HepG2 (cell line): ENCODE data around the gene NANOS1. TPM values are rescaled to one million over a fixed set of nuclear protein-coding genes. Genes with fewer than 3 reads are reported as not detected.

ENCODE experiments used
- ATF1 ChIP-seq: IDR thresholded peaks from 2 replicates; pipeline ENCODE4 v1.6.1; 2016; ENCODE audit warnings: mild to moderate bottlenecking, control low read depth
- GFI1 ChIP-seq: sonication (generic); formaldehyde crosslinking; IDR thresholded peaks from 2 replicates; pipeline ENCODE4 v1.5.0; 2020; ENCODE audit warnings: missing genetic modification reagents, mild to moderate bottlenecking, borderline replicate concordance
- GTF3A ChIP-seq: sonication (generic); formaldehyde crosslinking; conservative IDR thresholded peaks from 2 replicates; pipeline ENCODE4 v1.4.0; 2020; ENCODE audit warnings: mild to moderate bottlenecking, missing genetic modification reagents
- LCORL ChIP-seq, 2 experiments: fragments of 450-650 bp in 1 of 2; sonication (generic) in 1 of 2; formaldehyde crosslinking in 1 of 2; IDR thresholded peaks; 2 replicates each; pipeline versions ENCODE4 v1.5.0 to v1.6.1; 2017 to 2020; ENCODE audit warnings: antibody characterized with exemption in 1 of 2, missing genetic modification reagents in 1 of 2
- MIER2 ChIP-seq: IDR thresholded peaks from 2 replicates; pipeline ENCODE4 v1.6.1; 2016; ENCODE audit warnings: missing biosample characterization, missing genetic modification reagents
- MTF1 ChIP-seq: sonication (generic); formaldehyde crosslinking; IDR thresholded peaks from 2 replicates; pipeline ENCODE4 v1.5.0; 2020; ENCODE audit warnings: missing genetic modification reagents
- SIN3A ChIP-seq: IDR thresholded peaks from 2 replicates; pipeline ENCODE4 v1.6.1; 2011; ENCODE audit warnings: low read depth, mild to moderate bottlenecking, control low read depth, low read length, borderline replicate concordance
- SOX13 ChIP-seq, 3 experiments: fragments of 450-650 bp in 1 of 3; sonication (generic) in 1 of 3; formaldehyde crosslinking in 1 of 3; IDR thresholded peaks in 2 of 3; conservative IDR thresholded peaks in 1 of 3; 2 replicates each; pipeline versions ENCODE4 v1.5.0 to v1.6.1; 2016 to 2020; ENCODE audit warnings: antibody characterized with exemption in 1 of 3, mild to moderate bottlenecking in 1 of 3, missing compliant biosample characterization in 1 of 3, missing genetic modification reagents in 1 of 3, moderate library complexity in 1 of 3
- SP1 ChIP-seq, 2 experiments: fragments of 450-650 bp in 1 of 2; sonication (generic) in 1 of 2; formaldehyde crosslinking in 1 of 2; IDR thresholded peaks; 2 replicates each; pipeline versions ENCODE4 v1.4.0 to v1.6.1; 2016 to 2020; ENCODE audit warnings: missing genetic modification reagents in 1 of 2
- SPEN ChIP-seq: sonication (generic); formaldehyde crosslinking; IDR thresholded peaks from 2 replicates; pipeline ENCODE4 v1.5.1; 2020; ENCODE audit warnings: low read depth, mild to moderate bottlenecking, missing genetic modification reagents
- SRF ChIP-seq: IDR thresholded peaks from 2 replicates; pipeline ENCODE4 v1.6.1; 2011; ENCODE audit warnings: mild to moderate bottlenecking, low read depth, low read length, moderate library complexity
- TAF1 ChIP-seq: sonication (generic); formaldehyde crosslinking; IDR thresholded peaks from 2 replicates; pipeline ENCODE4 v1.4.0; 2020; ENCODE audit warnings: missing genetic modification reagents
- TBX3 ChIP-seq: fragments of 450-650 bp; IDR thresholded peaks from 2 replicates; pipeline ENCODE4 v1.6.1; 2017; ENCODE audit warnings: antibody characterized with exemption, mild to moderate bottlenecking, inconsistent platforms, borderline replicate concordance
- ZFP37 ChIP-seq: sonication (generic); formaldehyde crosslinking; IDR thresholded peaks from 2 replicates; pipeline ENCODE4 v1.4.0; 2020; ENCODE audit warnings: missing genetic modification reagents, borderline replicate concordance
- ZNF253 ChIP-seq: sonication (generic); formaldehyde crosslinking; IDR thresholded peaks from 2 replicates; pipeline ENCODE4 v1.8.0; 2022; ENCODE audit warnings: mild to moderate bottlenecking, missing genetic modification reagents, borderline replicate concordance
- ZNF337 ChIP-seq: sonication (generic); formaldehyde crosslinking; IDR thresholded peaks from 2 replicates; pipeline ENCODE4 v1.5.1; 2020; ENCODE audit warnings: missing genetic modification reagents, low read depth, mild to moderate bottlenecking, borderline replicate concordance
- ZNF354B ChIP-seq: sonication (generic); formaldehyde crosslinking; IDR thresholded peaks from 2 replicates; pipeline ENCODE4 v1.8.0; 2022; ENCODE audit warnings: mild to moderate bottlenecking, missing genetic modification reagents
- ZNF530 ChIP-seq: sonication (generic); formaldehyde crosslinking; IDR thresholded peaks from 2 replicates; pipeline ENCODE4 v1.5.0; 2020; ENCODE audit warnings: low read depth, mild to moderate bottlenecking, missing genetic modification reagents
- ZNF549 ChIP-seq: sonication (generic); formaldehyde crosslinking; IDR thresholded peaks from 2 replicates; pipeline ENCODE4 v1.5.0; 2020; ENCODE audit warnings: missing genetic modification reagents
- ZNF615 ChIP-seq: sonication (generic); formaldehyde crosslinking; IDR thresholded peaks from 2 replicates; pipeline ENCODE4 v1.5.0; 2020; ENCODE audit warnings: mild to moderate bottlenecking, missing genetic modification reagents, borderline replicate concordance
- ZNF761 ChIP-seq: sonication (generic); formaldehyde crosslinking; conservative IDR thresholded peaks from 2 replicates; pipeline ENCODE4 v1.4.0; 2020; ENCODE audit warnings: mild to moderate bottlenecking, missing genetic modification reagents
- ZNF777 ChIP-seq: sonication (generic); formaldehyde crosslinking; IDR thresholded peaks from 2 replicates; pipeline ENCODE4 v1.4.0; 2020; ENCODE audit warnings: missing genetic modification reagents
- ZNF780A ChIP-seq: sonication (generic); formaldehyde crosslinking; IDR thresholded peaks from 2 replicates; pipeline ENCODE4 v1.8.0; 2022; ENCODE audit warnings: mild to moderate bottlenecking, missing genetic modification reagents, moderate library complexity
- polyA plus RNA-seq, 8 experiments: library from polyadenylated mRNA; depleted of rRNA in 3 of 8; stranded (reverse) in 7 of 8; unstranded in 1 of 8; fragments of >200 nt; fragmentation: Illumina TruSeq in 4 of 8; extraction: Trizol in 4 of 8; gene quantifications; 2 replicates each; pipeline versions ENCODE4 v1.2.1 to v1.2.3, GENCODE V29; 2011 to 2016; ENCODE audit warnings: low read depth in 4 of 8, missing spikeins in 1 of 8, mixed read lengths in 1 of 8; ENCODE audit not compliant: insufficient read depth in 1 of 8
- total RNA-seq, 5 experiments: library from RNA; depleted of rRNA; stranded (reverse); fragments of >200 nt; fragmentation: Illumina TruSeq; extraction: Trizol; gene quantifications; 2 replicates each; pipeline ENCODE4 v1.2.3, GENCODE V29; 2016; ENCODE audit warnings: low read depth in 1 of 5
- TF ChIP-seq, protein P1 (sequence below): sonication (generic); formaldehyde crosslinking; IDR thresholded peaks from 2 replicates; pipeline ENCODE4 v1.5.0; 2020; ENCODE audit warnings: mild to moderate bottlenecking, missing genetic modification reagents, borderline replicate concordance
- TF ChIP-seq, protein P2 (sequence below): sonication (generic); formaldehyde crosslinking; IDR thresholded peaks from 2 replicates; pipeline ENCODE4 v1.4.0; 2020; ENCODE audit warnings: mild to moderate bottlenecking, missing genetic modification reagents

NANOS1 gene
- total and polyA plus RNA-seq, 2 of the 13 experiments (the other 11 are each of a cell fraction or from before 2014, with no cell fraction given) = 1.7 to 2.2 TPM

GRCh38 chr10:119080521-119081259 is 51.2 kb downstream of the NANOS1 start, which contains the start of gene EIF3A (continued):
- TF ChIP-seq GFI1 (peak; percentile 58; the same call in 1 of the 2 replicates), TAF1 (CRISPR knock-in tag) (peak; percentile 99), ZNF530 (CRISPR knock-in tag) (no peak), SOX13 (IDR thresholded peaks at IDR 0.05) (peak; percentile 28; the same call in 1 of the 2 replicates), SOX13 (CRISPR knock-in tag; conservative IDR thresholded peaks at IDR 0.05 in 1 of 2, IDR thresholded peaks at IDR 0.05 in 1 of 2) (peak in 1 of 2 experiments; percentile 44; a peak in 1 of 4 replicates), ZNF780A (no peak), MTF1 (CRISPR knock-in tag) (no peak; the same call in 1 of the 2 replicates), LCORL (IDR thresholded peaks at IDR 0.05) (no peak), LCORL (CRISPR knock-in tag; IDR thresholded peaks at IDR 0.05) (peak; percentile 16; the same call in 1 of the 2 replicates), SIN3A (peak; percentile 86; the same call in 1 of the 2 replicates), SPEN (CRISPR knock-in tag) (peak; percentile 84), ZNF761 (no peak), MIER2 (CRISPR knock-in tag) (no peak), ZNF615 (no peak), ZFP37 (peak; percentile 25; the same call in 1 of the 2 replicates), ZNF777 (peak; percentile 90), TBX3 (no peak), ZNF549 (CRISPR knock-in tag) (no peak), GTF3A (no peak), ZNF337 (CRISPR knock-in tag) (0 out of 2 replicates have a peak, but pooled peaks have one; percentile 52), ATF1 (CRISPR knock-in tag) (peak; percentile 67; the same call in 1 of the 2 replicates), SRF (no peak), SP1 (IDR thresholded peaks at IDR 0.05) (no peak), SP1 (CRISPR knock-in tag; IDR thresholded peaks at IDR 0.05) (peak; percentile 80), ZNF354B (CRISPR knock-in tag) (0 out of 2 replicates have a peak, but pooled peaks have one; percentile 8), ZNF253 (CRISPR knock-in tag) (no peak)
- TF ChIP-seq, protein P1, sequence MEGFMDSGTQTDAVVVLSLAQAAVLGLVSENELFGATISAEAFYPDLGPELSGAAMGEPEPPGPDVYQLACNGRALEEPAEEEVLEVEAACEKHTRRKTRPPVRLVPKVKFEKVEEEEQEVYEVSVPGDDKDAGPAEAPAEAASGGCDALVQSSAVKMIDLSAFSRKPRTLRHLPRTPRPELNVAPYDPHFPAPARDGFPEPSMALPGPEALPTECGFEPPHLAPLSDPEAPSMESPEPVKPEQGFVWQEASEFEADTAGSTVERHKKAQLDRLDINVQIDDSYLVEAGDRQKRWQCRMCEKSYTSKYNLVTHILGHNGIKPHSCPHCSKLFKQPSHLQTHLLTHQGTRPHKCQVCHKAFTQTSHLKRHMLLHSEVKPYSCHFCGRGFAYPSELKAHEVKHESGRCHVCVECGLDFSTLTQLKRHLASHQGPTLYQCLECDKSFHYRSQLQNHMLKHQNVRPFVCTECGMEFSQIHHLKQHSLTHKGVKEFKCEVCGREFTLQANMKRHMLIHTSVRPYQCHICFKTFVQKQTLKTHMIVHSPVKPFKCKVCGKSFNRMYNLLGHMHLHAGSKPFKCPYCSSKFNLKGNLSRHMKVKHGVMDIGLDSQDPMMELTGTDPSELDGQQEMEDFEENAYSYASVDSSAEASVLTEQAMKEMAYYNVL (CRISPR knock-in tag) = peak; percentile 49; the same call in 1 of the 2 replicates
- TF ChIP-seq, protein P2, sequence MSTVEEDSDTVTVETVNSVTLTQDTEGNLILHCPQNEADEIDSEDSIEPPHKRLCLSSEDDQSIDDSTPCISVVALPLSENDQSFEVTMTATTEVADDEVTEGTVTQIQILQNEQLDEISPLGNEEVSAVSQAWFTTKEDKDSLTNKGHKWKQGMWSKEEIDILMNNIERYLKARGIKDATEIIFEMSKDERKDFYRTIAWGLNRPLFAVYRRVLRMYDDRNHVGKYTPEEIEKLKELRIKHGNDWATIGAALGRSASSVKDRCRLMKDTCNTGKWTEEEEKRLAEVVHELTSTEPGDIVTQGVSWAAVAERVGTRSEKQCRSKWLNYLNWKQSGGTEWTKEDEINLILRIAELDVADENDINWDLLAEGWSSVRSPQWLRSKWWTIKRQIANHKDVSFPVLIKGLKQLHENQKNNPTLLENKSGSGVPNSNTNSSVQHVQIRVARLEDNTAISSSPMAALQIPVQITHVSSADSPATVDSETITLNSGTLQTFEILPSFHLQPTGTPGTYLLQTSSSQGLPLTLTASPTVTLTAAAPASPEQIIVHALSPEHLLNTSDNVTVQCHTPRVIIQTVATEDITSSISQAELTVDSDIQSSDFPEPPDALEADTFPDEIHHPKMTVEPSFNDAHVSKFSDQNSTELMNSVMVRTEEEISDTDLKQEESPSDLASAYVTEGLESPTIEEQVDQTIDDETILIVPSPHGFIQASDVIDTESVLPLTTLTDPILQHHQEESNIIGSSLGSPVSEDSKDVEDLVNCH (CRISPR knock-in tag) = peak; percentile 97; the same call in 1 of the 2 replicates
